H9 (cell line): ENCODE measurements around the gene CCSER1. TPM values are rescaled to one million over a fixed set of nuclear protein-coding genes. Genes with fewer than 3 reads are reported as not detected.

ENCODE experiments used
- DNase-seq: peaks from one replicate; pipeline ENCODE4 v3.0.0-alpha.2; 2017
- H2AFZ ChIP-seq: one replicate; pipeline ENCODE4 v1.6.1; 2013; ENCODE audit warnings: mild to moderate bottlenecking, low read length, control low read depth, moderate library complexity
- H2AK5ac ChIP-seq: 2 replicates; pipeline ENCODE4 v1.6.1; 2013; ENCODE audit warnings: low read length, control low read depth, mixed read lengths; ENCODE audit not compliant: insufficient read length
- H2BK120ac ChIP-seq: one replicate; pipeline ENCODE4 v1.6.1; 2013; ENCODE audit warnings: low read depth, mild to moderate bottlenecking, low read length, control low read depth, inconsistent platforms; ENCODE audit not compliant: poor library complexity, severe bottlenecking
- H2BK12ac ChIP-seq: 2 replicates; pipeline ENCODE4 v1.6.1; 2013; ENCODE audit warnings: low read length, control low read depth, mixed read lengths, low read depth; ENCODE audit not compliant: insufficient read length
- H2BK15ac ChIP-seq: 2 replicates; pipeline ENCODE4 v1.6.1; 2013; ENCODE audit warnings: low read depth, low read length, control low read depth
- H2BK20ac ChIP-seq: one replicate; pipeline ENCODE4 v1.6.1; 2013; ENCODE audit warnings: low read depth, mild to moderate bottlenecking, low read length, control low read depth, inconsistent platforms; ENCODE audit not compliant: poor library complexity, severe bottlenecking
- H2BK5ac ChIP-seq: 2 replicates; pipeline ENCODE4 v1.6.1; 2013; ENCODE audit warnings: low read length, control low read depth, mixed read lengths; ENCODE audit not compliant: insufficient read length
- H3K14ac ChIP-seq: 2 replicates; pipeline ENCODE4 v1.6.1; 2013; ENCODE audit warnings: low read length, control low read depth; ENCODE audit not compliant: insufficient read depth
- H3K18ac ChIP-seq: 2 replicates; pipeline ENCODE4 v1.6.1; 2013; ENCODE audit warnings: low read depth, mild to moderate bottlenecking, mixed read lengths, low read length, control low read depth; ENCODE audit not compliant: insufficient read length
- H3K23ac ChIP-seq: 2 replicates; pipeline ENCODE4 v1.6.1; 2013; ENCODE audit warnings: low read length, control low read depth, mixed read lengths, low read depth; ENCODE audit not compliant: insufficient read length
- H3K23me2 ChIP-seq: 2 replicates; pipeline ENCODE4 v1.6.1; 2013; ENCODE audit warnings: low read depth, mild to moderate bottlenecking, mixed read lengths, low read length, control low read depth; ENCODE audit not compliant: insufficient read length, poor library complexity, severe bottlenecking
- H3K27ac ChIP-seq: 2 replicates; pipeline ENCODE4 v1.5.1; 2013; ENCODE audit warnings: low read length, control low read depth, mixed read lengths, low read depth; ENCODE audit not compliant: insufficient read length
- H3K27me3 ChIP-seq: 2 replicates; pipeline ENCODE4 v1.6.1; 2013; ENCODE audit warnings: low read length, control low read depth, inconsistent platforms; ENCODE audit not compliant: insufficient read depth
- H3K4ac ChIP-seq: 2 replicates; pipeline ENCODE4 v1.6.1; 2013; ENCODE audit warnings: low read depth, mild to moderate bottlenecking, control low read depth, inconsistent platforms, low read length, moderate library complexity
- H3K4me1 ChIP-seq: 2 replicates; pipeline ENCODE4 v1.6.1; 2013; ENCODE audit warnings: low read length, control low read depth, inconsistent platforms; ENCODE audit not compliant: insufficient read depth
- H3K4me2 ChIP-seq: 2 replicates; pipeline ENCODE4 v1.6.1; 2013; ENCODE audit warnings: low read length, control low read depth, mixed read lengths; ENCODE audit not compliant: insufficient read length, insufficient read depth
- H3K56ac ChIP-seq: 2 replicates; pipeline ENCODE4 v1.6.1; 2013; ENCODE audit warnings: low read depth, mild to moderate bottlenecking, mixed read lengths, low read length, control low read depth; ENCODE audit not compliant: insufficient read length
- H3K79me1 ChIP-seq: 2 replicates; pipeline ENCODE4 v1.6.1; 2013; ENCODE audit warnings: low read depth, mild to moderate bottlenecking, moderate library complexity, low read length, control low read depth, inconsistent platforms; ENCODE audit not compliant: insufficient read depth, poor library complexity, severe bottlenecking
- H3K79me2 ChIP-seq: 2 replicates; pipeline ENCODE4 v1.6.1; 2013; ENCODE audit warnings: low read length, control low read depth, inconsistent platforms; ENCODE audit not compliant: insufficient read depth
- H3K9ac ChIP-seq: 2 replicates; pipeline ENCODE4 v1.6.1; 2013; ENCODE audit warnings: low read length, control low read depth, mixed read lengths; ENCODE audit not compliant: insufficient read length; ENCODE audit errors: extremely low read depth
- H3K9me3 ChIP-seq: one replicate; pipeline ENCODE4 v1.6.1; 2013; ENCODE audit warnings: low read depth, low read length, inconsistent platforms; ENCODE audit not compliant: control insufficient read depth
- H3T11ph ChIP-seq: one replicate; pipeline ENCODE4 v1.6.1; 2013; ENCODE audit warnings: mild to moderate bottlenecking, low read length, control low read depth, inconsistent platforms
- H4K20me1 ChIP-seq: one replicate; pipeline ENCODE4 v1.6.1; 2013; ENCODE audit not compliant: control insufficient read depth, insufficient read length, insufficient read depth
- H4K5ac ChIP-seq: 2 replicates; pipeline ENCODE4 v1.6.1; 2013; ENCODE audit warnings: low read depth, mild to moderate bottlenecking, mixed read lengths, low read length, control low read depth; ENCODE audit not compliant: insufficient read length
- H4K8ac ChIP-seq: replicated peaks from 2 replicates; pipeline ENCODE4 v1.6.1; 2013; ENCODE audit warnings: low read length, control low read depth, mixed read lengths, low read depth; ENCODE audit not compliant: insufficient read length
- H4K91ac ChIP-seq: 2 replicates; pipeline ENCODE4 v1.6.1; 2013; ENCODE audit warnings: low read depth, mild to moderate bottlenecking, moderate library complexity, mixed read lengths, low read length, control low read depth; ENCODE audit not compliant: insufficient read length
- H3K27ac Mint-ChIP-seq, 3 experiments: 2 replicates in 2 of 3; 3 replicates in 1 of 3; pipeline ENCODE4 v1.8.0; 2020 to 2021; ENCODE audit warnings: mixed read lengths in 3 of 3, mild to moderate bottlenecking in 1 of 3, moderate library complexity in 1 of 3
- H3K27me3 Mint-ChIP-seq: 2 replicates; pipeline ENCODE4 v1.8.0; 2021; ENCODE audit warnings: low read depth, mild to moderate bottlenecking, moderate library complexity, mixed read lengths
- H3K36me3 Mint-ChIP-seq, 3 experiments: 2 replicates in 2 of 3; 3 replicates in 1 of 3; pipeline ENCODE4 v1.8.0; 2020 to 2021; ENCODE audit warnings: low read depth in 3 of 3, mixed read lengths in 3 of 3; ENCODE audit not compliant: insufficient read depth in 1 of 3
- H3K4me1 Mint-ChIP-seq, 2 experiments: 2 replicates each; pipeline ENCODE4 v1.8.0; 2020; ENCODE audit warnings: mixed read lengths in 2 of 2
- H3K4me3 Mint-ChIP-seq, 2 experiments: 2 replicates in 1 of 2; 3 replicates in 1 of 2; pipeline ENCODE4 v1.8.0; 2020 to 2021; ENCODE audit warnings: mild to moderate bottlenecking in 2 of 2, mixed read lengths in 2 of 2, moderate library complexity in 1 of 2
- H3K9me3 Mint-ChIP-seq, 2 experiments: 2 replicates in 1 of 2; 3 replicates in 1 of 2; pipeline ENCODE4 v1.8.0; 2020; ENCODE audit warnings: mild to moderate bottlenecking in 2 of 2, mixed read lengths in 2 of 2, moderate library complexity in 1 of 2
- CTCF ChIP-seq: fragments of 200-600 bp; sonication (generic); conservative IDR thresholded peaks from 3 replicates; pipeline ENCODE4 v1.8.0; 2021; ENCODE audit warnings: antibody characterized with exemption, mild to moderate bottlenecking
- WGBS: extraction: QIAGEN DNeasy Blood & Tissue Kit; methylation state at CpG from one replicate; pipeline ENCODE4 v1.1.7; 2013; ENCODE audit warnings: missing lambda C conversion rate, low lambda C conversion rate, mixed read lengths; ENCODE audit not compliant: insufficient read length; ENCODE audit errors: extremely low coverage; 5-methylcytosine and 5-hydroxymethylcytosine counted together
- total RNA-seq: library from RNA; stranded (reverse); gene quantifications from 2 replicates; pipeline ENCODE4 v1.2.1, GENCODE V29; 2021

CCSER1 gene
- total RNA-seq, 1 experiment from 2014 or later = 0.37 TPM

GRCh38 chr4:91304292-91304691 is 1177.1 kb downstream of the CCSER1 start:
- Histone ChIP-seq H4K5ac (no peak overlapping the region), H4K91ac (no peak overlapping the region), H3K79me2 (no peaks in the 10 kb centered on the region), H3K9me3 (no peaks in the 10 kb centered on the region), H3K23me2 (no peaks in the 10 kb centered on the region), H2BK5ac (no peak overlapping the region), H3K23ac (no peak overlapping the region), H4K20me1 (no peaks in the 10 kb centered on the region), H3K56ac (no peak overlapping the region), H2BK15ac (no peak overlapping the region), H3T11ph (no peak overlapping the region), H2BK20ac (no peak overlapping the region), H3K4me1 (no peaks in the 10 kb centered on the region), H3K27me3 (no peaks in the 10 kb centered on the region), H3K9ac (no peak overlapping the region), H2AFZ (no peak overlapping the region), H3K79me1 (no peaks in the 10 kb centered on the region), H3K18ac (no peak overlapping the region), H3K4me2 (no peak overlapping the region), H2BK12ac (no peak overlapping the region), H3K14ac (no peak overlapping the region), H4K8ac (no peak overlapping the region), H3K4ac (no peak overlapping the region), H2BK120ac (no peak overlapping the region), H3K27ac (no peak overlapping the region), H2AK5ac (no peak overlapping the region)
- no peak for DNase-seq
- Mint-ChIP-seq H3K27me3 (no peaks in the 10 kb centered on the region), H3K36me3 (no peaks in the 10 kb centered on the region), H3K4me1 (no peaks in the 10 kb centered on the region), H3K9me3 (no peaks in the 10 kb centered on the region), H3K27ac (peak overlapping the region in 1 of 3 experiments; percentile 73; a peak in 1 of 7 replicates), H3K4me3 (no peak overlapping the region)
- no CpG with 5 or more reads among the region's 3 CpGs for WGBS
- no peak for TF ChIP-seq CTCF
